Measurements from ENCODE around the gene HNRNPL. TPM values are rescaled to one million over a fixed set of nuclear protein-coding genes. Genes with fewer than 3 reads are reported as not detected.

Gene HNRNPL
- total and polyA plus RNA-seq, 10 of the 15 experiments (the other 5 are each of a cell fraction or from before 2014, with no cell fraction given) = 32.5 to 512 (median 306) TPM

DNA sequence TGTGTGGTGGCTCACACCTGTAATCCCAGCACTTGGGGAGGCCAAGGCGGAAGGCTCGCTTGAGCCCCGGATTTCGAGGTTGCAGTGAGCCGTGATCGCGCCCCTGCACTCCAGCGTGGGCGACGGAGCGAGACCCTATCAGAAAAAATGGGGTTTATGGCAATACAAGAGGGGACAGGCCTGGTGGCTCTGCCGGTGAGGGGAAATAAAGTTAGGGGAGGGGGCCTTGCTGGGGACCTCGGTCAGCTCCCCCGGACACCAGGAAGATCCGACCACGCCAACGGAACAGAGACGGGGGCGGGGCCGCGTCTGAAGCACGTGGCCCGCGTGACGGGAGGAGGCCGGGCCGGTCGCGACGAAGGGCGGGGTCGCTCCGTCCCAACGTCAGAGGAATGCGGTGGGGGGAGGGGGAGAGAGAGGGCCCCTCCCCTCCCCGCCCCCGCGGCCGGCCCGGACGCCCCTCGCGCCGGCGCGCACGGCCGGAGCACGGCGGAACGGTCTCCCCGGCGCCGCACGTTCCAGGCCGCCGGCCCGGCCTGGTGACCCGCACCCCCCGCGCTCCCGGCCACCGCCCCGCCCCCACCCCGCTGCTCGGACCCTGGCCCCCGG, 1.9 kb upstream of the HNRNPL start (continued):
- TF ChIP-seq TARDBP (IDR thresholded peaks at IDR 0.05; ENCODE audit: borderline replicate concordance) (no peak; the same call in 1 of the 2 replicates), YY1 (IDR thresholded peaks at IDR 0.05; ENCODE audit: low read depth, low read length) (no peak; the same call in 1 of the 2 replicates), POLR2AphosphoS5 (IDR thresholded peaks at IDR 0.05; ENCODE audit: low read length) (peak; percentile 63; the same call in 1 of the 2 replicates), CREM (IDR thresholded peaks at IDR 0.05; ENCODE audit: low read depth) (peak; percentile 88), PAX8 (IDR thresholded peaks at IDR 0.05) (no peak), JUND (IDR thresholded peaks at IDR 0.05; ENCODE audit: low read depth, low read length) (no peak), DPF2 (IDR thresholded peaks at IDR 0.05) (peak; percentile 60; the same call in 1 of the 2 replicates), SPI1 (IDR thresholded peaks at IDR 0.05; ENCODE audit: borderline replicate concordance, insufficient read depth, low read depth, low read length) (no peak), RAD51 (IDR thresholded peaks at IDR 0.05) (peak; percentile 81), MTA3 (IDR thresholded peaks at IDR 0.05; ENCODE audit: borderline replicate concordance, low read length) (no peak), ATF7 (IDR thresholded peaks at IDR 0.05; ENCODE audit: low read depth) (peak; percentile 55; the same call in 1 of the 2 replicates), MYC (IDR thresholded peaks at IDR 0.05; ENCODE audit: insufficient read depth, insufficient read length, insufficient replicate concordance, low read length, severe bottlenecking) (peak; percentile 88), TCF3 (IDR thresholded peaks at IDR 0.05; ENCODE audit: borderline replicate concordance, insufficient read depth, low read depth, low read length) (0 out of 2 replicates have a peak, but pooled peaks have one; percentile 48), MTA2 (IDR thresholded peaks at IDR 0.05; ENCODE audit: low read depth) (peak; percentile 36; the same call in 1 of the 2 replicates), NFXL1 (IDR thresholded peaks at IDR 0.05; ENCODE audit: borderline replicate concordance) (no peak)
- TF ChIP-seq, protein P1, sequence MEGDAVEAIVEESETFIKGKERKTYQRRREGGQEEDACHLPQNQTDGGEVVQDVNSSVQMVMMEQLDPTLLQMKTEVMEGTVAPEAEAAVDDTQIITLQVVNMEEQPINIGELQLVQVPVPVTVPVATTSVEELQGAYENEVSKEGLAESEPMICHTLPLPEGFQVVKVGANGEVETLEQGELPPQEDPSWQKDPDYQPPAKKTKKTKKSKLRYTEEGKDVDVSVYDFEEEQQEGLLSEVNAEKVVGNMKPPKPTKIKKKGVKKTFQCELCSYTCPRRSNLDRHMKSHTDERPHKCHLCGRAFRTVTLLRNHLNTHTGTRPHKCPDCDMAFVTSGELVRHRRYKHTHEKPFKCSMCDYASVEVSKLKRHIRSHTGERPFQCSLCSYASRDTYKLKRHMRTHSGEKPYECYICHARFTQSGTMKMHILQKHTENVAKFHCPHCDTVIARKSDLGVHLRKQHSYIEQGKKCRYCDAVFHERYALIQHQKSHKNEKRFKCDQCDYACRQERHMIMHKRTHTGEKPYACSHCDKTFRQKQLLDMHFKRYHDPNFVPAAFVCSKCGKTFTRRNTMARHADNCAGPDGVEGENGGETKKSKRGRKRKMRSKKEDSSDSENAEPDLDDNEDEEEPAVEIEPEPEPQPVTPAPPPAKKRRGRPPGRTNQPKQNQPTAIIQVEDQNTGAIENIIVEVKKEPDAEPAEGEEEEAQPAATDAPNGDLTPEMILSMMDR (IDR thresholded peaks at IDR 0.05 in 2 of 3, conservative IDR thresholded peaks at IDR 0.05 in 1 of 3; ENCODE audit: control insufficient read depth in 2 of 3, extremely low read depth in 1 of 3, insufficient read depth in 1 of 3, low read depth in 3 of 3, low read length in 3 of 3) = no peak
- TF ChIP-seq, protein P2, sequence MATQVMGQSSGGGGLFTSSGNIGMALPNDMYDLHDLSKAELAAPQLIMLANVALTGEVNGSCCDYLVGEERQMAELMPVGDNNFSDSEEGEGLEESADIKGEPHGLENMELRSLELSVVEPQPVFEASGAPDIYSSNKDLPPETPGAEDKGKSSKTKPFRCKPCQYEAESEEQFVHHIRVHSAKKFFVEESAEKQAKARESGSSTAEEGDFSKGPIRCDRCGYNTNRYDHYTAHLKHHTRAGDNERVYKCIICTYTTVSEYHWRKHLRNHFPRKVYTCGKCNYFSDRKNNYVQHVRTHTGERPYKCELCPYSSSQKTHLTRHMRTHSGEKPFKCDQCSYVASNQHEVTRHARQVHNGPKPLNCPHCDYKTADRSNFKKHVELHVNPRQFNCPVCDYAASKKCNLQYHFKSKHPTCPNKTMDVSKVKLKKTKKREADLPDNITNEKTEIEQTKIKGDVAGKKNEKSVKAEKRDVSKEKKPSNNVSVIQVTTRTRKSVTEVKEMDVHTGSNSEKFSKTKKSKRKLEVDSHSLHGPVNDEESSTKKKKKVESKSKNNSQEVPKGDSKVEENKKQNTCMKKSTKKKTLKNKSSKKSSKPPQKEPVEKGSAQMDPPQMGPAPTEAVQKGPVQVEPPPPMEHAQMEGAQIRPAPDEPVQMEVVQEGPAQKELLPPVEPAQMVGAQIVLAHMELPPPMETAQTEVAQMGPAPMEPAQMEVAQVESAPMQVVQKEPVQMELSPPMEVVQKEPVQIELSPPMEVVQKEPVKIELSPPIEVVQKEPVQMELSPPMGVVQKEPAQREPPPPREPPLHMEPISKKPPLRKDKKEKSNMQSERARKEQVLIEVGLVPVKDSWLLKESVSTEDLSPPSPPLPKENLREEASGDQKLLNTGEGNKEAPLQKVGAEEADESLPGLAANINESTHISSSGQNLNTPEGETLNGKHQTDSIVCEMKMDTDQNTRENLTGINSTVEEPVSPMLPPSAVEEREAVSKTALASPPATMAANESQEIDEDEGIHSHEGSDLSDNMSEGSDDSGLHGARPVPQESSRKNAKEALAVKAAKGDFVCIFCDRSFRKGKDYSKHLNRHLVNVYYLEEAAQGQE (IDR thresholded peaks at IDR 0.05; ENCODE audit: low read depth, low read length) = peak; percentile 23; the same call in 1 of the 2 replicates
- TF ChIP-seq, protein P3, sequence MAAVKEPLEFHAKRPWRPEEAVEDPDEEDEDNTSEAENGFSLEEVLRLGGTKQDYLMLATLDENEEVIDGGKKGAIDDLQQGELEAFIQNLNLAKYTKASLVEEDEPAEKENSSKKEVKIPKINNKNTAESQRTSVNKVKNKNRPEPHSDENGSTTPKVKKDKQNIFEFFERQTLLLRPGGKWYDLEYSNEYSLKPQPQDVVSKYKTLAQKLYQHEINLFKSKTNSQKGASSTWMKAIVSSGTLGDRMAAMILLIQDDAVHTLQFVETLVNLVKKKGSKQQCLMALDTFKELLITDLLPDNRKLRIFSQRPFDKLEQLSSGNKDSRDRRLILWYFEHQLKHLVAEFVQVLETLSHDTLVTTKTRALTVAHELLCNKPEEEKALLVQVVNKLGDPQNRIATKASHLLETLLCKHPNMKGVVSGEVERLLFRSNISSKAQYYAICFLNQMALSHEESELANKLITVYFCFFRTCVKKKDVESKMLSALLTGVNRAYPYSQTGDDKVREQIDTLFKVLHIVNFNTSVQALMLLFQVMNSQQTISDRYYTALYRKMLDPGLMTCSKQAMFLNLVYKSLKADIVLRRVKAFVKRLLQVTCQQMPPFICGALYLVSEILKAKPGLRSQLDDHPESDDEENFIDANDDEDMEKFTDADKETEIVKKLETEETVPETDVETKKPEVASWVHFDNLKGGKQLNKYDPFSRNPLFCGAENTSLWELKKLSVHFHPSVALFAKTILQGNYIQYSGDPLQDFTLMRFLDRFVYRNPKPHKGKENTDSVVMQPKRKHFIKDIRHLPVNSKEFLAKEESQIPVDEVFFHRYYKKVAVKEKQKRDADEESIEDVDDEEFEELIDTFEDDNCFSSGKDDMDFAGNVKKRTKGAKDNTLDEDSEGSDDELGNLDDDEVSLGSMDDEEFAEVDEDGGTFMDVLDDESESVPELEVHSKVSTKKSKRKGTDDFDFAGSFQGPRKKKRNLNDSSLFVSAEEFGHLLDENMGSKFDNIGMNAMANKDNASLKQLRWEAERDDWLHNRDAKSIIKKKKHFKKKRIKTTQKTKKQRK (IDR thresholded peaks at IDR 0.05; ENCODE audit: low read depth, low read length) = no peak
- TF ChIP-seq, protein P4, sequence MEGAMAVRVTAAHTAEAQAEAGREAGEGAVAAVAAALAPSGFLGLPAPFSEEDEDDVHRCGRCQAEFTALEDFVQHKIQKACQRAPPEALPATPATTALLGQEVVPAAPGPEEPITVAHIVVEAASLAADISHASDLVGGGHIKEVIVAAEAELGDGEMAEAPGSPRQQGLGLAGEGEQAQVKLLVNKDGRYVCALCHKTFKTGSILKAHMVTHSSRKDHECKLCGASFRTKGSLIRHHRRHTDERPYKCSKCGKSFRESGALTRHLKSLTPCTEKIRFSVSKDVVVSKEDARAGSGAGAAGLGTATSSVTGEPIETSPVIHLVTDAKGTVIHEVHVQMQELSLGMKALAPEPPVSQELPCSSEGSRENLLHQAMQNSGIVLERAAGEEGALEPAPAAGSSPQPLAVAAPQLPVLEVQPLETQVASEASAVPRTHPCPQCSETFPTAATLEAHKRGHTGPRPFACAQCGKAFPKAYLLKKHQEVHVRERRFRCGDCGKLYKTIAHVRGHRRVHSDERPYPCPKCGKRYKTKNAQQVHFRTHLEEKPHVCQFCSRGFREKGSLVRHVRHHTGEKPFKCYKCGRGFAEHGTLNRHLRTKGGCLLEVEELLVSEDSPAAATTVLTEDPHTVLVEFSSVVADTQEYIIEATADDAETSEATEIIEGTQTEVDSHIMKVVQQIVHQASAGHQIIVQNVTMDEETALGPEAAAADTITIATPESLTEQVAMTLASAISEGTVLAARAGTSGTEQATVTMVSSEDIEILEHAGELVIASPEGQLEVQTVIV (IDR thresholded peaks at IDR 0.05; ENCODE audit: borderline replicate concordance, partially characterized antibody) = no peak
